Activated naive CD8-positive, alpha-beta T cell (primary cell): ENCODE results near the gene DEPP1.

ENCODE experiments used
- H3K27ac Mint-ChIP-seq: one replicate; pipeline ENCODE4 v1.8.0; 2021; ENCODE audit warnings: mixed read lengths
- H3K27me3 Mint-ChIP-seq: one replicate; pipeline ENCODE4 v1.8.0; 2021; ENCODE audit warnings: mixed read lengths
- H3K36me3 Mint-ChIP-seq: one replicate; pipeline ENCODE4 v1.8.0; 2021; ENCODE audit warnings: mixed read lengths
- H3K4me1 Mint-ChIP-seq: one replicate; pipeline ENCODE4 v1.8.0; 2021; ENCODE audit warnings: low read depth, mixed read lengths
- H3K4me3 Mint-ChIP-seq: one replicate; pipeline ENCODE4 v1.8.0; 2021; ENCODE audit warnings: mild to moderate bottlenecking, mixed read lengths
- H3K9me3 Mint-ChIP-seq: one replicate; pipeline ENCODE4 v1.8.0; 2021; ENCODE audit warnings: low read depth, mixed read lengths

Gene DEPP1

GRCh38 chr10:44976352-44977198, 2.0 kb downstream of the DEPP1 start:
- Mint-ChIP-seq H3K27ac (no peak overlapping the region), H3K36me3 (no peaks in the 10 kb centered on the region), H3K27me3 (no peaks in the 10 kb centered on the region), H3K9me3 (no peaks in the 10 kb centered on the region), H3K4me3 (no peak overlapping the region), H3K4me1 (peaks cover 8% of the 10 kb centered on the region)

GRCh38 chr10:44975431-44976331, 2.9 kb downstream of the DEPP1 start:
- no peaks in the 10 kb centered on the region for H3K9me3 Mint-ChIP-seq
- no peaks in the 10 kb centered on the region for H3K36me3 Mint-ChIP-seq
- peak overlapping the region; percentile 13 for H3K4me3 Mint-ChIP-seq
- no peaks in the 10 kb centered on the region for H3K27me3 Mint-ChIP-seq
- no peak overlapping the region for H3K27ac Mint-ChIP-seq
- peaks cover 8% of the 10 kb centered on the region for H3K4me1 Mint-ChIP-seq

GRCh38 chr10:44974628-44975430, 3.8 kb downstream of the DEPP1 start:
- peaks cover 8% of the 10 kb centered on the region for H3K4me1 Mint-ChIP-seq
- peak overlapping the region; percentile 78 for H3K4me3 Mint-ChIP-seq
- no peaks in the 10 kb centered on the region for H3K36me3 Mint-ChIP-seq
- H3K9me3 Mint-ChIP-seq, result no peaks in the 10 kb centered on the region
- no peaks in the 10 kb centered on the region for H3K27me3 Mint-ChIP-seq
- H3K27ac Mint-ChIP-seq, result no peak overlapping the region

GRCh38 chr10:44974082-44974627, 4.5 kb downstream of the DEPP1 start:
- peak overlapping the region; percentile 78 for H3K4me3 Mint-ChIP-seq
- H3K4me1 Mint-ChIP-seq, result peaks cover 10% of the 10 kb centered on the region
- H3K36me3 Mint-ChIP-seq, result no peaks in the 10 kb centered on the region
- H3K27me3 Mint-ChIP-seq, result no peaks in the 10 kb centered on the region
- H3K9me3 Mint-ChIP-seq, result no peaks in the 10 kb centered on the region
- no peak overlapping the region for H3K27ac Mint-ChIP-seq

- H3K4me3 Mint-ChIP-seq, result no peak overlapping the region
- no peak overlapping the region for H3K27ac Mint-ChIP-seq
Observed at GRCh38 chr10:44973323-44974081, 5.1 kb downstream of the DEPP1 start.

GRCh38 chr10:44972874-44973306, 5.7 kb downstream of the DEPP1 start:
- H3K27ac Mint-ChIP-seq, result no peak overlapping the region
- H3K4me3 Mint-ChIP-seq, result no peak overlapping the region
- H3K9me3 Mint-ChIP-seq, result no peaks in the 10 kb centered on the region
- H3K36me3 Mint-ChIP-seq, result no peaks in the 10 kb centered on the region
- peaks cover 23% of the 10 kb centered on the region for H3K4me1 Mint-ChIP-seq
- no peaks in the 10 kb centered on the region for H3K27me3 Mint-ChIP-seq

More at GRCh38 chr10:44973323-44974081, 5.1 kb downstream of the DEPP1 start:
- Mint-ChIP-seq H3K4me1 (peaks cover 16% of the 10 kb centered on the region), H3K36me3 (no peaks in the 10 kb centered on the region), H3K27me3 (no peaks in the 10 kb centered on the region), H3K9me3 (no peaks in the 10 kb centered on the region)

GRCh38 chr10:44971935-44972757, 6.5 kb downstream of the DEPP1 start:
- no peaks in the 10 kb centered on the region for H3K27me3 Mint-ChIP-seq
- H3K36me3 Mint-ChIP-seq, result no peaks in the 10 kb centered on the region
- no peak overlapping the region for H3K4me3 Mint-ChIP-seq
- H3K27ac Mint-ChIP-seq, result no peak overlapping the region
- H3K4me1 Mint-ChIP-seq, result peaks cover 29% of the 10 kb centered on the region
- H3K9me3 Mint-ChIP-seq, result no peaks in the 10 kb centered on the region

GRCh38 chr10:44971434-44971833, 7.2 kb downstream of the DEPP1 start:
- no peak overlapping the region for H3K27ac Mint-ChIP-seq
- peaks cover 29% of the 10 kb centered on the region for H3K4me1 Mint-ChIP-seq
- no peaks in the 10 kb centered on the region for H3K36me3 Mint-ChIP-seq
- no peak overlapping the region for H3K4me3 Mint-ChIP-seq
- no peaks in the 10 kb centered on the region for H3K9me3 Mint-ChIP-seq
- no peaks in the 10 kb centered on the region for H3K27me3 Mint-ChIP-seq

- peaks cover 29% of the 10 kb centered on the region for H3K4me1 Mint-ChIP-seq
- H3K27ac Mint-ChIP-seq, result no peak overlapping the region
Observed at GRCh38 chr10:44970812-44971395, 7.7 kb downstream of the DEPP1 start.

GRCh38 chr10:44969854-44970253, 8.8 kb downstream of the DEPP1 start:
- Mint-ChIP-seq H3K4me1 (peaks cover 29% of the 10 kb centered on the region), H3K27me3 (no peaks in the 10 kb centered on the region), H3K27ac (no peak overlapping the region), H3K4me3 (no peak overlapping the region), H3K9me3 (no peaks in the 10 kb centered on the region), H3K36me3 (no peaks in the 10 kb centered on the region)

More at GRCh38 chr10:44970812-44971395, 7.7 kb downstream of the DEPP1 start:
- Mint-ChIP-seq H3K9me3 (no peaks in the 10 kb centered on the region), H3K4me3 (no peak overlapping the region), H3K36me3 (no peaks in the 10 kb centered on the region), H3K27me3 (no peaks in the 10 kb centered on the region)

- Mint-ChIP-seq H3K27me3 (no peaks in the 10 kb centered on the region), H3K4me1 (peaks cover 26% of the 10 kb centered on the region), H3K4me3 (no peak overlapping the region), H3K27ac (no peak overlapping the region), H3K9me3 (no peaks in the 10 kb centered on the region), H3K36me3 (no peaks in the 10 kb centered on the region)
Observed at GRCh38 chr10:44968500-44969400, 9.9 kb downstream of the DEPP1 start.

GRCh38 chr10:44968091-44968490, 10.5 kb downstream of the DEPP1 start:
- H3K27me3 Mint-ChIP-seq, result no peaks in the 10 kb centered on the region
- H3K27ac Mint-ChIP-seq, result no peak overlapping the region
- no peaks in the 10 kb centered on the region for H3K36me3 Mint-ChIP-seq
- H3K4me1 Mint-ChIP-seq, result peaks cover 23% of the 10 kb centered on the region
- no peak overlapping the region for H3K4me3 Mint-ChIP-seq
- H3K9me3 Mint-ChIP-seq, result no peaks in the 10 kb centered on the region
